Left lung (tissue), 10 donors: ENCODE results near the gene AP1M1. TPM values are rescaled to one million over a fixed set of nuclear protein-coding genes. Genes with fewer than 3 reads are reported as not detected.

Source experiments
- ATAC-seq: fragments of 200-7000 bp; cut with Tn5 transposase; one replicate; pipeline ENCODE4 v1.9.1; 2020; ENCODE audit warnings: moderate library complexity
- DNase-seq, 4 donors: peaks; one replicate each; pipeline ENCODE4 v3.0.0-alpha.2; 2013 to 2020
- H3K27ac ChIP-seq, 2 donors: fragments of 200-600 bp; sonication (generic) in 1 of 2; one replicate each; pipeline versions ENCODE4 v1.5.0 to v1.8.0; 2020 to 2021
- H3K27me3 ChIP-seq, 2 donors: fragments of 200-600 bp; sonication (generic) in 1 of 2; one replicate each; pipeline versions ENCODE4 v1.5.0 to v1.8.0; 2020 to 2021
- H3K36me3 ChIP-seq, 2 donors: fragments of 200-600 bp; sonication (generic) in 1 of 2; one replicate each; pipeline versions ENCODE4 v1.5.0 to v1.8.0; 2020 to 2021
- H3K4me1 ChIP-seq, 2 donors: fragments of 200-600 bp; one replicate each; pipeline ENCODE4 v1.8.0; 2021
- H3K4me3 ChIP-seq, 2 donors: fragments of 200-600 bp; sonication (generic) in 1 of 2; one replicate each; pipeline versions ENCODE4 v1.5.0 to v1.8.0; 2020 to 2021; ENCODE audit warnings: mild to moderate bottlenecking in 1 of 2
- H3K9me3 ChIP-seq, 2 donors: fragments of 200-600 bp; sonication (generic) in 1 of 2; one replicate each; pipeline versions ENCODE4 v1.5.0 to v1.8.0; 2020 to 2021
- CTCF ChIP-seq, 2 donors: fragments of 200-600 bp; sonication (generic) in 1 of 2; IDR thresholded peaks; one replicate each; pipeline versions ENCODE4 v1.5.0 to v1.8.0; 2021; ENCODE audit warnings: antibody characterized with exemption in 2 of 2
- intact Hi-C, 2 donors: fragments of 100-400 bp; cut with DNase I; formaldehyde crosslinking; loops; one replicate each; pipeline versions ENCODE4 v1.11.2 to v1.14.2; 2022
- polyA plus RNA-seq, 6 donors: library from polyadenylated mRNA; unstranded; fragments of 120-200 nt; gene quantifications; one replicate each; pipeline ENCODE4 v1.2.1, GENCODE V29; 2013; ENCODE audit not compliant: insufficient read length in 6 of 6
- total RNA-seq, 2 donors: library from RNA; stranded (reverse); fragmentation: NEBNext Ultra II Directional; extraction: Animal tissue kit (Norgen Biotek cat#: 25700); gene quantifications; one replicate each; pipeline ENCODE4 v1.2.1, GENCODE V29; 2021
- donor health status: DM: no; HTN: yes; CAD: no.
- donor health status: DM: no; HTN: no; CAD: no.

Gene AP1M1
- total and polyA plus RNA-seq, 8 donors, result 51.2 to 73.9 (median 57.0) TPM

DNA sequence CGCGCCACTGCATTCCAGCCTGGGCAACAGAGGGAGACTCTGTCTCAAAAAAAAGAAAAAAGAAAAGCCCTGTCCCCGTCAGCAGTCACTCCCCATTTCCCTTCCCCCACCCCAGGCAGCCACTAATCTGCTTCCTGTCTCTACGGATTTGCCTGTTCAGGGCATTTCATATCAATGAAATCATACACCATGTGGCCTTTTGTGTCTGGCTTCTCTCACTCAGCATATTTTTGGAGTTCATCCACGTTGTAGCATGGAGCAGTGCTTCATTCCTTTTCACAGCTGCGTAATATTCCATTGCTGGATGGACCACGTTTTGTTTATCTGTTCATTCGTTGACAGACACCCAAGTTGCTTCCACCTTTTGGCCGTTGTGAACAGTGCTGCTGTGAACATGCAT is 90.8 kb downstream of the AP1M1 start:
- no peak for DNase-seq
- Histone ChIP-seq H3K4me1 (peaks cover 17 to 47% of the 10 kb centered on the region in 2 donors), H3K36me3 (no peaks in the 10 kb centered on the region), H3K9me3 (no peaks in the 10 kb centered on the region), H3K4me3 (no peak overlapping the region), H3K27me3 (no peaks in the 10 kb centered on the region), H3K27ac (no peak overlapping the region)
- ATAC-seq, result no peak
- no peak for TF ChIP-seq CTCF (IDR thresholded peaks at IDR 0.05)
- intact Hi-C loops, result no loop called here

DNA sequence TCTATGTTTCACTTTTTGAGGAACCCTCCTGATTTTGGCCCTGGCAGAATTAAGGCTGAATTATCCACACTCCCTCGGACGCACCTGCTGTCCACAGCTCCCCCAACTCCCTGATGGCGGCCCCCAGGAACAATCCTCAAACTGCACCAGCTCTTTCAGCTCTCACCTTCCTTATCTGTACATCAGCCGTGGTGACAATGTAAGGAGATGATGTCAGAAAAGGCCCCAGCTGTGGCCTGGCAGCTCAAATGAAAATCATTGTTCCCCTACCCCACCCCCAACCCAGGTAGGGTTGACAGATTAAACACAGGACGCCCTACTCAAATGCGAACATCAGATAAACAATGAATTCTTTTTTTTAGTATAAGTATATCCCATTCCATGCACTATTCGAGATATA is 91.9 kb downstream of the AP1M1 start:
- intact Hi-C loops, result no loop called here
- no peak for DNase-seq

DNA sequence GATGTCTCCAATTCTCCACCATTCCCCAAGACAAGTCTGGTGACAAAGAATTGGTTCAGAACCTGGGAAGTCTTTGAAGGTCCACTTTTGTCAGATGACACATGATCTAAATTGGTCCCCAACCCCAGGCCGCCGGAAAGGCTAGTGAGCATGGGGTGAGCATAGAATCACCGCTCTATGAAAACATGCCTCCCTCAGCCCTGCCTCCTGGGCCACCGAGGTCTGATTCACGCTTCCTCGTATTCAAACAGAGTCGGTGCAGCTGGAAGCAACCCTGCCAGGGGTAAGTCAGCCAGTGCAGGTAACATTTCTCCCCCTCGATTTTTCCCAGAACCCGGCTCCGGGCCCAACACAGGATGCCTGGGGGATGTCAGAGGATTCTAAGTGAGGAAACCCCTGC is 93.0 kb downstream of the AP1M1 start:
- H3K36me3 ChIP-seq, result no peaks in the 10 kb centered on the region
- no peak overlapping the region for H3K4me3 ChIP-seq
- no peak for DNase-seq
- intact Hi-C loops, result no loop called here
- H3K27ac ChIP-seq, result no peak overlapping the region
- no peaks in the 10 kb centered on the region for H3K9me3 ChIP-seq
- no peak for TF ChIP-seq CTCF (IDR thresholded peaks at IDR 0.05)
- no peak for ATAC-seq
- H3K4me1 ChIP-seq, result peaks cover 8 to 34% of the 10 kb centered on the region in 2 donors
- H3K27me3 ChIP-seq, result no peaks in the 10 kb centered on the region

More for the DNA sequence above, 91.9 kb downstream of the AP1M1 start:
- peaks cover 10 to 45% of the 10 kb centered on the region in 2 donors for H3K4me1 ChIP-seq
- no peak for TF ChIP-seq CTCF (IDR thresholded peaks at IDR 0.05)
- H3K27me3 ChIP-seq, result no peaks in the 10 kb centered on the region
- H3K9me3 ChIP-seq, result no peaks in the 10 kb centered on the region
- H3K4me3 ChIP-seq, result no peak overlapping the region
- H3K36me3 ChIP-seq, result no peaks in the 10 kb centered on the region
- no peak for ATAC-seq
- no peak overlapping the region for H3K27ac ChIP-seq

- TF ChIP-seq CTCF (IDR thresholded peaks at IDR 0.05), result no peak
- ATAC-seq, result peak; percentile 71
These were observed 95.7 kb downstream of the AP1M1 start for GRCh38 chr19:16293118-16294091.

GRCh38 chr19:16295057-16295456 is 97.3 kb downstream of the AP1M1 start:
- peaks cover 0 to 16% of the 10 kb centered on the region in 2 donors for H3K4me1 ChIP-seq
- H3K4me3 ChIP-seq, result no peak overlapping the region
- H3K27me3 ChIP-seq, result no peaks in the 10 kb centered on the region
- intact Hi-C loops, result no loop called here
- H3K9me3 ChIP-seq, result no peaks in the 10 kb centered on the region
- TF ChIP-seq CTCF (IDR thresholded peaks at IDR 0.05), result no peak
- ATAC-seq (no peak), DNase-seq (no peak)
- H3K36me3 ChIP-seq, result no peaks in the 10 kb centered on the region
- H3K27ac ChIP-seq, result no peak overlapping the region

More at GRCh38 chr19:16293118-16294091, 95.7 kb downstream of the AP1M1 start:
- Histone ChIP-seq H3K27ac (peak overlapping the region; percentile 73 to 81), H3K27me3 (no peaks in the 10 kb centered on the region), H3K9me3 (no peaks in the 10 kb centered on the region), H3K4me1 (peaks cover 0 to 16% of the 10 kb centered on the region in 2 donors), H3K36me3 (no peaks in the 10 kb centered on the region), H3K4me3 (peak overlapping the region in 1 of 2 donors; percentile 7)
- intact Hi-C loops, result no loop called here
- peak in 3 of 4 donors; percentile 53 to 95 (median 93) for DNase-seq
